ENCODE results near the gene CBL.

- no peak for TF ChIP-seq CTCF (IDR thresholded peaks at IDR 0.05; ENCODE audit: borderline replicate concordance, extremely low read depth, low read length, poor library complexity, severe bottlenecking)
- TF ChIP-seq EZH2 (IDR thresholded peaks at IDR 0.05; ENCODE audit: borderline replicate concordance, low read depth, low read length, severe bottlenecking), result no peak
Measured at GRCh38 chr11:119298726-119299125, 92.6 kb downstream of the CBL start.
